Measurements from ENCODE around the gene GFPT2. TPM values are rescaled to one million over a fixed set of nuclear protein-coding genes. Genes with fewer than 3 reads are reported as not detected.

Gene GFPT2
- total and polyA plus RNA-seq, 8 donors: 0.83 to 10.6 (median 4.2) TPM

DNA sequence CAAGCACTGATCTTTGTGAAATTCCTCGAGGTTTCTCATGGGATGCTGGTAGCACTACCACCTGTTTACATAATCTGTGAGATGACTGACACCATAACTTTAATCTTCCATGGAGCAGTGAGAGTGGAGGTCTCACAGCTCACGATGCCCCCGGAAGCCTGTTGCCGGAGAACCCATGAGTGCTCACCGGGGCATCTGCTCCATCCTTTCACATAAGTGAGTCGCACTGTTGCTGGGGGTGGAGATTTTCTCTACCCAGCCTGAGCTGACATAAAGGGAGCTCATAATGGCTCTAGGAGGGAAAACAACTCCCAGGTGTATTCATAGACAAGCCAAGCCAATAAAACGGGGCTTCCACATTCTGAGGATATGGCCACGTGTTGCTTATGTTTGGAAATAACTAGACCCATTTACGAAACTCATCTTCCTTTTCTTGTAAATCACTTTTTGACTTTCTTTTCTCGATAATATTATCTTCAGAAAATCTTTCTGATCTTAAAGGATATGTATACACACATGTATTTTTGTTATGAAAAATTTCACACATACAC is 11.2 kb upstream of the GFPT2 start:
- DNase-seq (peak in 1 of 6 donors; percentile 9), FAIRE-seq (no peak), ATAC-seq (no peak)
- WGBS, 2 donors: 81 to 86% methylated on average over 10 of the region's 10 CpGs
- no peaks in the 10 kb centered on the region for H3K9me3 ChIP-seq
- no peak overlapping the region for H3K27ac ChIP-seq
- TF ChIP-seq CTCF (IDR thresholded peaks at IDR 0.05): no peak
- no peaks in the 10 kb centered on the region for H3K27me3 ChIP-seq
- intact Hi-C loops (cut with DNase I): no loop called here
- no peaks in the 10 kb centered on the region for H3K4me1 ChIP-seq
- H3K4me3 ChIP-seq: no peak overlapping the region
- H3K36me3 ChIP-seq: no peaks in the 10 kb centered on the region

DNA sequence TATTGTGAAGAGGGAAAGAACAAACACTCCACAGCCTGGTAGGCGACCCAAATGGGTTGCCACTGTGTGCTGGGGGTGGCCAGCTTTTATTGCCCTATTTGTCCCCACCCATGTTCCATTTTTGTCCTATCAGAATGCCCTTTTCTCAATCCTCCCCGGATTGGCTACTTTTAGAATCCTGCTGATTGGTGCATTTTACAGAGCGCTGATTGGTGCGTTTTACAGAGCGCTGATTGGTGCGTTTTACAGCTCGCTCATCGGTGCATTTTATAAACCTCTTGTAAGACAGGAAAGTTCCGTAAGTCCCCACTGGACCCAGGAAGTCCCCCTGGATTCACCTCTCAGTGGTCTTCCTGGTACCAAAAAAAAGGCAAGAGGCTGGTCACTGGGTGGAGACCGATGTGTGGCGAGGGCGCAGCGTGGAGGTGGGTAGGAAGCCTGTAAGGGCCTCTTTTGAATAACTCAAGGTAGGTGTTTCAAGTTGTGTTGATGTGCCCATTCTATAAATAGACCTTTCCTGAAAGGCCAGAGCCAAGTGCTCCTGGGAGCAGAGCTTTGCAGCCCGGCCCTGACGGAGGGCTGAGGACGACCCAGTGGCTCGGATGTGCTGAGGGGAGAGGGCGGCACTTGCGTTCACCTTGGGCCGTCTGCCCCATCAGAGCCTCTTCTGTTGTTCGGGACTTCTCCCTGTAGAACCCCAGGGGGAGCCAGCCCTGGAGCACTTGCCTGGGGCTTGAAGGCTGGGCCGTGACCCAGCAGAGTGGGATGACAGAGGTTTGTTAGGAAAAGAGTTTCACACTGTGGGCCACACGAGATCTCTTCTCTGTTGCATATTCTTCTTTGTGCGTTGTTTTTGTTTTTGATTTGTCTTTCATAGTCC is 7.2 kb upstream of the GFPT2 start:
- FAIRE-seq (no peak), ATAC-seq (no peak), DNase-seq (peak in 1 of 6 donors; percentile 40)
- Histone ChIP-seq H3K36me3 (no peaks in the 10 kb centered on the region), H3K27ac (no peak overlapping the region), H3K9me3 (no peaks in the 10 kb centered on the region), H3K4me3 (no peak overlapping the region), H3K4me1 (no peaks in the 10 kb centered on the region), H3K27me3 (no peaks in the 10 kb centered on the region)
- no peak for TF ChIP-seq CTCF (IDR thresholded peaks at IDR 0.05)
- intact Hi-C loops (cut with DNase I): no loop called here
- 90 to 94% methylated on average over 24 of the region's 24 CpGs for WGBS, 2 donors

GRCh38 chr5:180358694-180359093 is 5.6 kb upstream of the GFPT2 start:
- H3K27ac ChIP-seq: no peak overlapping the region
- intact Hi-C loops (cut with DNase I): no loop called here
- no peaks in the 10 kb centered on the region for H3K9me3 ChIP-seq
- H3K27me3 ChIP-seq: no peaks in the 10 kb centered on the region
- 89 to 95% methylated on average over 6 of the region's 6 CpGs for WGBS, 2 donors
- H3K4me3 ChIP-seq: no peak overlapping the region
- peaks cover under 1 to 4% (median 3%) of the 10 kb centered on the region in 3 donors for H3K4me1 ChIP-seq
- no peak for ATAC-seq
- FAIRE-seq: no peak
- no peaks in the 10 kb centered on the region for H3K36me3 ChIP-seq
- TF ChIP-seq CTCF (IDR thresholded peaks at IDR 0.05): no peak
- peak in 1 of 6 donors; percentile 6 for DNase-seq

GRCh38 chr5:180358179-180358578 is 5.0 kb upstream of the GFPT2 start:
- H3K36me3 ChIP-seq: no peaks in the 10 kb centered on the region
- no peak overlapping the region for H3K4me3 ChIP-seq
- no peaks in the 10 kb centered on the region for H3K9me3 ChIP-seq
- intact Hi-C loops (cut with DNase I): no loop called here
- FAIRE-seq (no peak), DNase-seq (peak in 1 of 6 donors; percentile 25), ATAC-seq (no peak)
- H3K27me3 ChIP-seq: no peaks in the 10 kb centered on the region
- no peak for TF ChIP-seq CTCF (IDR thresholded peaks at IDR 0.05)
- no peak overlapping the region for H3K27ac ChIP-seq
- peaks cover 3 to 6% (median 3%) of the 10 kb centered on the region in 3 donors for H3K4me1 ChIP-seq
- 91 to 94% methylated on average over 6 of the region's 6 CpGs for WGBS, 2 donors

GRCh38 chr5:180354966-180355365 is 1.8 kb upstream of the GFPT2 start:
- TF ChIP-seq CTCF (IDR thresholded peaks at IDR 0.05): no peak
- DNase-seq: peak in 1 of 6 donors; percentile 50
- no peak overlapping the region for H3K4me3 ChIP-seq
- intact Hi-C loops (cut with DNase I): no loop called here
- FAIRE-seq: no peak
- no peaks in the 10 kb centered on the region for H3K9me3 ChIP-seq
- 94 to 97% methylated on average over 5 of the region's 5 CpGs for WGBS, 2 donors
- H3K36me3 ChIP-seq: no peaks in the 10 kb centered on the region
- H3K4me1 ChIP-seq: peaks cover 3 to 6% (median 5%) of the 10 kb centered on the region in 3 donors
- no peaks in the 10 kb centered on the region for H3K27me3 ChIP-seq
- H3K27ac ChIP-seq: no peak overlapping the region
- no peak for ATAC-seq

All from pancreas (tissue), 10 donors.